SKM-1 (cell line): ENCODE results near the gene CES2.

Experiments
- DNase-seq: peaks from one replicate; lab custom pipeline; 2025; ENCODE audit not compliant: unreplicated experiment; lab: John Stamatoyannopoulos, UW

CES2 gene

DNA sequence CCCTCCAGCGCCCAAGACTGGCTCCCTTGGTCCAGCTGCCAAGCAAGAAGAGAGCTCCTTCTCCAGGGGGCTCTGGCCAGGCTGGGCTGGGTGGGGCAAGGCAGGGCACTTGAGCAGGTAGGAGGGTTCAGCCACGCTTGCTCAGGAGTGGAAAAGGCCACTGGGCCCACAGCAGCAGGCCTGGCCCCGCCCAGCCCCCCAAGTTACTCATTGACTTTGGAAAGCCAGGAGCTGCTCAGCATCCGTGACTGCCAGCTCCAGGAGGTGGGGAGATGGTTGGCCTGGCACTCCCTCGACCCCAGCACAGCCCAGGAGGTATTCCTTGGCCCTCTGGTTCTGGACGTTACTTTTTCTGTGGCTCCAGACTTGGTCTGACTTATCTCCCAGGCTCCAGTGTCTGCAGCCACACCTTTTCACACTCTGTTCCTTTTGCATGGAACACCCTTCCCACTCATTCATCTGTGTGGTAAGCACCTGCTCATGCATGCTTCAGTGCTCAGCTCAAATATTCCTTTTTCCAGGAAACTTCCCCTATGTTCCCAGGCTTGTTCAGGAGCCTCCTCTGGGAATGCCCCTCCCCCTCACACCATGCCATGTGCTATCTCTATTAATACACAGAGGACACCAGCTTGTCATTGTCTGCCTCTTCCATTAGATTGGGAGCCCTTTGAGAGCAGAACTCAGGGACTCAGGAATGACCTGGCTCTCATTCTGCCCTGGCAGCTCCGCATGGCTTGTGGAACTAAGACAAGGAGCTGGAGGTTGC lies 16.3 kb upstream of the CES2 start, which contains the start of gene CDH16:
Gene CDH16, minus strand, starts transcription at position 83 of the 766 bp plus-strand sequence. CDS start 820 bp downstream, outside the sequence.
- DNase-seq: no peak

DNA sequence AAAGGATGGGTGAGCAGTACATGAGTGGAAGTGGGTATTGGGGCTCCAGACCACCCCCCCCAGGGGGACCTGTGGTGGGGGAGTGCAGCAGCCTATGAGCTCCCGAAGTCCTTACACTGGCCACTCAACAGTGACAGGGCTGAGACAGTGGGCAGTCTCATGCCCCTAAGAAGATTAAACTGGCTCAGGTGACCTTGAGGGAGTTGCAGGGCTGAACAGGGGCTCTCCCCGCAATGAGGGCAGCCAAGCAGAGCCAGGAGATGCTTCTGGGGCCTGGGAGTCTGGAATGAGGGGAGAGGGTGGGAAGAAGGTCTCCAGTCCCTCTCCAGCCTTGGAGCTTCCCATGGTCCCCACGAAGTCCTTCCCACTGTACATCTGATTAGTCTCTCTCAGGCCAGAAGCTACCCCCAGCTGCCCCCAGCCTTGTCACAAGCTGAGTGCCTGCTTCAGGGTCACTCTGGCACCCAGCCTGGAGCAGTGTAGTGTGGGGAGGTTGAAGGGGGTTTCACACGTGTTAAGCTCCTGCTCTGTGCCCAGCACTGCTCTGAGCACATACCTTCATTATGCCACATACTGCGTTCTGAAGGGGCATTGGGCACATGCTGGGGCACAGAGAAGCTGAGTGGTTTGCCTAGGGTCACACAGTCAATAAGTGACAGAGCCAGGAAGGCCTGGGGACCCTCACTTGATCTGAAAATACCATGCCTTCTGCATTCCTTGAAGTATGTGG lies 15.6 kb upstream of the CES2 start:
- DNase-seq: no peak

DNA sequence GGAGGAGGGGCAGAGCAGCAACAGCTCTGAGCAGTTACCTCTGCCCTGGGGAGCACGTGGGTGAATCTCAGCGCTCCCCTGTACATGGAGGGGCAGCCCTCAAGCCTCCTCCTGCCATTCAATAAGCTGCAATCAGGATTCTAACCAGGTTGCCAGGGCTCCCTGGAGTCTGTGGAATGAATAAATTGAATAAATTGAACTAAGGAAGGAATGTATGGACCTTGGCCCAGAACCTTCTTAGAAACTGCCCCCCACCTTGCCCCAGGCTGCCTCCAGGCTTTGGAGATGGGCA lies 15.1 kb upstream of the CES2 start:
- no peak for DNase-seq

- DNase-seq: no peak
Observed at GRCh38 chr16:66920924-66921680, 14.2 kb upstream of the CES2 start.

DNA sequence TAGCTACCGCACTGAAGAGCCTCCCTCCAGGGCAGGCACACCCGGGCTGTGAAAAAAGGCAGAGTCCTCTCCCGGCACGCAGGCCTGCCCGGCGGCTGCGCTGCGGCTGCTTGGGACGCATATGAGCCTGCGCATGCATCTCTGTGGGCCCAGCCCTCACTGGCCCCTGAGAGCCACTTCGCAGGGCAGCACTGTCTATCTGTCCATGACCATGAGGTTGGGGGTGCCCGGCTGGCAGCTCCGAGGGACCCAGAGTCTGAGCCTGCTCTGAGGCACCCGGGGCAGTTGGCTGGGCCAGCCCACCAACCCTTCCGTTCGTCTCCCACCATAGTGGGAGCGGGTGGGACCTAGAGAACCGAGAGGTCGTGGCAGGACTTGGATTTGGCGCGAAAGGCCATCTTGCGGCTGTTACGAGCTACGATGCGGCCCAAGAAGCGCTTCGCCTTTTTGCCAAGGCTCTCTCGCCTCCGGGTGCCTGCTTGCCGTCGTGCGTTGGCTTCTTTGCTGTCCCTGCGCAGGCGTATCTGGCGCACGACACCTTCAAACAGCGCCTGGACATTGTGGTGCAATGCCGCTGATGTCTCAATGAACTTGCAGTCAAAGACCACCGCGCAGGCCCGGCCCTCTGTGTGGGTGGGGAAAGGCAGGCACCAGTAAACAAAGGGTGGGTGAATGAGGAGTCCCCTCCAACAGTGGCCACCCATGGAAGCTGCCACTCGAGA lies 13.4 kb upstream of the CES2 start:
- DNase-seq: no peak

GRCh38 chr16:66923247-66923731 lies 12.0 kb upstream of the CES2 start:
- DNase-seq: no peak

- DNase-seq: no peak
Observed at GRCh38 chr16:66923866-66924265, 11.4 kb upstream of the CES2 start.

DNA sequence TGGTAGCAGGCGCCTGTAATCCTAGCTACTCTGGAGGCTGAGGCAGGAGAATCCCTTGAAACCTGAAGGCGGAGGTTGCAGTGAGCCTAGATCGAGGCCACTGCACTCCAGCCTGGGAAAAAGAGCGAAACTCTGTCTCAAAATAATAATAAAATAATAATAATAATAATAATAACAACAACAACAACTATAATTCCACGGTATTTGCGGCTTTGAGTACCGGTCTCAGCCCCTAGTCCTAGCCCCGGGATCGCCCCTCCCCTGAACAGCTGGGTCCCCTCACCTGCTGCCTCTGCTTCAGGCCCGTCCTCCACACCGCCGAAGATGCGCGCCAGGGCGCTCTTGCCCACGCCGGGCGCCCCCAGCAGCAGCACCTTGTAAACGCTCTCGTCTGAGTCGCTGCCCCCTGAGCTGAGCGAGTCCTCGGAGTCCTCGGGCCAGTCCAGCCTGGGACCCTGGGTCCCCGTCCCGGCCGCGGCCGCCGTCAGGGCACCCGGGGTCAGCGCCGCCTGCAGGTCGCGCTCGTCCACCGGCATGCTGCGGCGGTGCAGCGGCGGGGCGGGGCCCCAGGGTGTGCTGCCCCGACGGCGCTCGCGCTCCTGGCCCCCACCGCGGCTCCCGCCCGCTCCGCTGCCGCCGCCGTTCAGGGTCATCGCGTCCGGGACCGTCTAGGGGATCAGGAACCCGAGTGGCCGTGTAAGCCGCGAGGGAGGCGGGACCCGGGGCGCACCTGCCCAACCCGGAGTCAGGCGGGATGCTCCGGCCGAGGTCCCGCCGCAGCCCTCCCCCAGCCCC lies 10.6 kb upstream of the CES2 start:
- no peak for DNase-seq

DNA sequence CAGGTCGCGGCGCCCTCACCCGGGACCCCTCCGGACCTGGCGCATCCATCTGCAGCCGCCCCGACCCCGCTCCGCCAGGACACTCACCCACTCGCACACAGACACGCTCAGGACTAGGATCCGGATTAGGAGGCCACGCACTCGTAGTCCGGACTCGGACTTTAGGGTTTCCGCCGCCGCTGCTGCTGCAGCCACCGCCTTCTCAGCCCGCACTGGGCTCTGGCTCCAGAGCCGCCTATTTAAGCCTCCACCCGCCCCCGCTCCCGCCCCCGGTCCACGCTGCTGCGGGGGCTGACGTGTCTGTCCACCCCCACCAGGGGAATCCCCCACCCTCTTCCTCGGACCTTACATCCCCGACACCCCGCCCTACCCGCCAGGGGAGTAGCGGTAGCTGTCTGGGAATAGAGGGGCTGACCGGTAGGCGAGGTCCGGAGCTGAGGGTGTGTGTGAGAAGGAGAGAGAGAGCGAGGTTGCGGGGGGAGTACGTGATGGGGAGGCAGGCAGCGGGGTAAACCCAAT lies 9.9 kb upstream of the CES2 start, which contains the start of gene RRAD:
Gene RRAD, minus strand, starts transcription at position 214 of the 519 bp plus-strand sequence. CDS start 356 bp downstream, outside the sequence.
- no peak for DNase-seq

DNA sequence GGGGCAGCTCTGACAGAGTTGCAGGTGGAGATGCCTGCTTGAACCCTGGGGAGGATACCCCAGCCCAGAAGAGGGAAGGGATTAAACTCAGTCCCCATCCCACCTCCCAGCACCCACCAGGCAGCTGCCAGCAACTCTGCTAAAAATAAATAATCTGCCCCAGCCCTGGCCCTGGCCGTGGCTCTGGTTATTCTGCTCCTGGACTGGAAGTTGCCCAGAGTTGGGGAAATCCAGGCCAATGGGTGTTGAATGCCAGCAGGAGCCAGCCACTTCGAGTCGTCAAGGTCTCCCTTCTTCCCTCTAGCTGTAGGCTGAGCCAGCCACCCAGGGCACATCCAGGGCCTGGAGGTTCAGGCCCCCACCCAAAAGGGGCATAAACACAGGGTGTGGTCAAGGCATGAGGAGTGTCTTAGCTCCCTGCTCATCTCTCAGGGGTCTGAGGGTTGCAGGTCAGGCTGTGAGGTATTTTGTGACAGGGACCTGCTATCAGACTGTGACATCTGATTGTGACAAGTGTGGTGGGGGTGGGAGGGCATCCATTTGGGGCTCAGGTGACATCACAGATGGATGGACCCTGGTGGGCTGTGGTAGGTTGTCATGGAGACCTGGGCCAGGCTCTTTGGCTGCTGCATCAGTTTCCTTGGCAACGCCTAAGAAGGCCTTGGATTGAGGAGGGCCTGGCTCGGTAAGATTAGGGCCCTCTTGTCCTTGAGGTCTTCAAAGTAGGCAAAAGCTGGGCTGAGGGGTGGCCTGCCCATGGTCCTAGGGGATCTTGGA lies 9.0 kb upstream of the CES2 start:
- no peak for DNase-seq

DNA sequence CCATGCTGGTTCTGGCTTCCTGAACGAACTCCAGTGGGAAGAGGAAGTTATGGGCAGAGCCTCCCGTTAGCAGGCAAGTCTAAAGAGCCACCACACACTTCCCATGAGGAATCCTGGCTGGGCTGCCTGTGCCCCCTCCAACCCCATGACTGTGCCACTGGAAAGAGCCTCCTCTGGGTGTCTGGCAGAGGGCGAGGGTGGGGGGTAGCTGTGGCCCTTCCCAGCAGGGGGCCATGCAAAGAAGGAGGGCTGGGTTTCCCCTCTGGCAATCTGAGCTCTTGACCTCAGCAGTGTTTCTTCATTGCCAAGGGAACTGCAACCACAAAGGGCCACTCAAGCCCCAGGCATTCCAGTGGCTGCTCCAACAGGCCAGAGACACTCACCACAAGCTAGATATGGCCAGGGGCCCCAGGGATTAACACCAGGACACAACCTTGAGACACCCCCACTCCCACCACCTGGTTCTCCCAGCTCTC lies 8.3 kb upstream of the CES2 start:
- no peak for DNase-seq

- no peak for DNase-seq
Observed at GRCh38 chr16:66927918-66928649, 7.2 kb upstream of the CES2 start.

GRCh38 chr16:66928702-66929388 lies 6.5 kb upstream of the CES2 start:
- no peak for DNase-seq

- no peak for DNase-seq
Observed at GRCh38 chr16:66930189-66930588, 5.1 kb upstream of the CES2 start.

DNA sequence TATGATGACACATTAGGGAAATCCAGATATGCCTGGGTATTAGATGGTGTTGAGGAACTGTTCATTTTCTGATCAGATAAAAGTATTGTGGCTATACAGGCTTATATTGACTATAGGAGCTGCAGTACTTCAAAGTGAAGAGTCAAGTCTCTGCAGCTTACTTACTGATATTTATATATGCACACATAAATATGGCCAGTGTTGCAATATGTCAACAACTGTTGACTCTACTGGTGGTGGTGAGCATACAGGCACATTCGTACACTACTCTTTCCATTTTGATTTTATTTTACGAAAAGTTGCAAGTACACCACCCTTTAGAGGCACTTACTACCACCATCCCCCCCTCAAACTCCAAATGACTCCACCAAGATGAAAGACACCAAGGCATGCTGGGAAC lies 3.7 kb upstream of the CES2 start:
- no peak for DNase-seq

GRCh38 chr16:66932076-66932475 lies 3.2 kb upstream of the CES2 start:
- DNase-seq: no peak

DNA sequence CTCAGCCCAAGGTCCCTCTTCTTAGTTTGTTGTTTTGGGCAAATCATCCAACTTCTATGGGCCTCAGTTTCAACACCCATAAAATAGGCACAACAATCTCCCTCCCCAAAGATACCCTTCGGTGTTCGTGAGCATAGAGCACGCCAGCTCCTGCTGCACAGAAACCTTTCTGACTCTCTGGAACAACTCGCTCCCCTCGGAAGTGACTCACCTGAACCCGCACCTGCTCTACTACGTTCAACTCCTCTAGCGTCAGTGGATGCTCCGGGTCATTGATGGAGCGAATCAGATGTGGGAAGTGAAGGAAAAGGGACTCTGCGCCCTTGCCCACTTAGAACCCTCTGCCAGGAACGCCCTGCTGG lies 1.6 kb upstream of the CES2 start:
- no peak for DNase-seq
